Embryonic facial prominence (tissue), 1 donor: Measurements from ENCODE around the gene CASP9.

Experiments used
- DNase-seq: peaks from one replicate; pipeline ENCODE4 v3.0.0-alpha.2; 2016; ENCODE audit errors: extremely low spot score

The CASP9 gene

GRCh38 chr1:15448877-15449462 lies 75.0 kb downstream of the CASP9 start:
- no peak for DNase-seq

GRCh38 chr1:15446212-15446611 lies 77.8 kb downstream of the CASP9 start:
- no peak for DNase-seq

DNA sequence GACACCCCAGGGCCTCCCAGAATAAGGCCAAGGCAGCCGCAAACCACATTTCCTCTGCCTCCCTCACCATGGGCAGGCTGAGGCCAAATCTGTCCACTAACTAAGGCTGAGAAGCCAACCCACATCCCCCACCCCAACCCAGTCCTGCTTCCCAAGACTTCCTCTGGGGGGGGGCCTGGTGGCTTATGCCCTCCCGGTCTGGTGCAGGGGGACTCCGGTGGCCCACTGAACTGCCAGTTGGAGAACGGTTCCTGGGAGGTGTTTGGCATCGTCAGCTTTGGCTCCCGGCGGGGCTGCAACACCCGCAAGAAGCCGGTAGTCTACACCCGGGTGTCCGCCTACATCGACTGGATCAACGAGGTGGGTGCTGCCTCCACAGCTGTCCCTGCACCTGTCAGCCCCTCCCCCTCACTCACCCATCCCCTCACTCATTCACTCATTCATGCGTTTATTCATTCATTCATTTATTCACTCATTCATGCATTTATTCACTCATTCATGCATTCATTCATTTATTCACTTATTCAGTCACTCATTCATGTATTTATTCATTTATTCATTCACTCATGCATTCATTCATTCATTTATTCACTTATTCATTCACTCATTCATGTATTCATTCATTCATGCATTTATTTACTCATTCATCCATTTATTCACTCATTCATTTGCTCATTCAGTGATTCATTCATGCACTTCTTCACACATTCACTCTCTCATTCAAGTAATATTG lies 78.5 kb downstream of the CASP9 start:
- DNase-seq: no peak

DNA sequence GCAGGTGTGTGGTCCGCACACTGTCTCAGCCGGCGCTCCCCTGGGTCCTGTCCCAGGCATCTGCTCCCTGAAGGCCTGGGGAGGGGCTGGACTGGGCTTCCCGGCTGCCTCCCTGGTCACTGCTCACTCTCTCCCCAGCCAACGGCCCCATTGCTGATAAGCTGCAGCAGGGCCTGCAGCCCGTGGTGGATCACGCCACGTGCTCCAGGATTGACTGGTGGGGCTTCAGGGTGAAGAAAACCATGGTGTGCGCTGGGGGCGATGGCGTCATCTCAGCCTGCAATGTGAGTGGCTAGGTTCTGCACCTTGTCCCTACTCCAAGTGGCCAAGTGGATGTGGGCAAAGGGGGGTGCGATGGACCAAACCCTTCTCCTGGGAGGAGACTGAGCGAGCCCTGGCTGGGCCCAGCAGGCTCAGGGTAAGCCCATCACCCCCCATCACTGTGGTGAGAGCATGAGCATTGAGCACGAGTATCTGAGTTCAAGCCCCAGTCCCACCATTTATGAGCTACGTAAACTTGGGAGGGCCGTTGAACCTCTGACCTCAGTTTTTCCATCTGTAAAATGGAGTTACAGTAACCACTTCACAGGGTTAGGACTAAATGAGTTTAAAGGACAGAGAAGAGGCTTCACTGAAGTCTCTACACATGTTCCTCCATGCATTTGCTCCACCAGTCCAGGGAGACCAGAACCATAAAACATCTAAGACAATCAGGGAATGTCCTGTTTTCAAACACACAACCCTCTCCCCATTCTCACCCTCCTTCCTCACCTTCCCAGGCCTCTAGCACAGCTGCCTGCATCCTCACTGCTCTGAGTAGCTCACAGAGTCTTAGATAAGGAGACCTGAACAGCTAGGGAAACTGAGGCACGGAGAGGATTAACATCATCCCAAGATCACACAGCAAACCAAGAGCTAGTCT lies 79.3 kb downstream of the CASP9 start:
- DNase-seq: no peak

- DNase-seq: no peak
Observed at GRCh38 chr1:15443281-15443680, 80.7 kb downstream of the CASP9 start.

DNA sequence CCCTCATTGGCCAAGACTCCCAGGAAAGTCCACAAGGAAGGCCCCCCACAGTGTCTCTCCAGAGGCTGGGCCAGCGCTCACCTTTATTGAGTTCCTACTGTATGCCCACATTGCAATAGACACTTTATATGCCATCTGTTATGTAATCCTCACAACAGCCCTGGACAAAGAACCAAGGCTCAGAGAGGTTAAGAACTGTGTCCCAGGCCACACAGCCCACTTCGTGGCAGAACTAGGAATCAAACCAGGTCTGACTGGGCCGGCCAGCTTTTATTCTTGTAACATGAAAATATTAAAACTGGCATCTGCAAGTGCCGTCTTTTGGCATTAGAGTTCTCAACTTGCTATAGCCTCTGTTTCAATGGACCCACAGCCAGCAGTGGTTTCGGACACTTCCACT lies 81.3 kb downstream of the CASP9 start:
- DNase-seq: no peak

DNA sequence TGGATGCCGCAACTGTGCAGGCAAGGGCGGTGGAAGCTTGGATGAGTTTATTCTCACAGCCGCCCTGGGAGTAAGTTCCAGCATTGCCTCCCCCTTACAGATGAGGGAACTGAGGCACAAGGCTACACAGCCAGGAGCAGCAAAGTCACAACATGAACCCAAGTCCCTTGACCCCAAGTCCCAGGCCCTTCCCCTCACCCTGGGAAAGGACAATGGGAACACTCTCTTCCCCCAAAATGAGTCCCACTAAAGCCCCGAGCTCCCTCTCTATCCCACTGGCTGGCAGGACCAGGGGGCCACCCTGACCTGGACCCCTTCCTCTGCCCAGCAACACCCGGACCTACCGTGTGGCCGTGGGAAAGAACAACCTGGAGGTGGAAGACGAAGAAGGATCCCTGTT lies 81.9 kb downstream of the CASP9 start:
- no peak for DNase-seq
